CD4-positive, alpha-beta T cell treated with Interleukin-21 for 1 hour (primary cell): Measurements from ENCODE around the gene CCDC86.

Experiments used
- DNase-seq: peaks from one replicate; pipeline ENCODE4 v3.0.0-alpha.2; 2020

CCDC86 gene

GRCh38 chr11:60854140-60854846 lies 12.4 kb downstream of the CCDC86 start:
- no peak for DNase-seq

- DNase-seq = no peak
Observed at GRCh38 chr11:60854847-60855725, 13.2 kb downstream of the CCDC86 start.

- no peak for DNase-seq
Observed at GRCh38 chr11:60855726-60856633, 14.1 kb downstream of the CCDC86 start, which contains the start of gene PTGDR2. PTGDR2 (minus strand) TSS chr11:60855950; CDS start chr11:60853722, 2,228 bp downstream.

GRCh38 chr11:60857378-60858232 lies 15.7 kb downstream of the CCDC86 start:
- no peak for DNase-seq

- DNase-seq = no peak
Observed at GRCh38 chr11:60858236-60858635, 16.3 kb downstream of the CCDC86 start.

- no peak for DNase-seq
Observed at GRCh38 chr11:60858731-60859464, 17.0 kb downstream of the CCDC86 start.

GRCh38 chr11:60859616-60860250 lies 17.8 kb downstream of the CCDC86 start:
- no peak for DNase-seq

- DNase-seq = no peak
Observed at GRCh38 chr11:60860943-60861342, 19.0 kb downstream of the CCDC86 start.

GRCh38 chr11:60862171-60862570 lies 20.3 kb downstream of the CCDC86 start:
- no peak for DNase-seq

- no peak for DNase-seq
Observed at GRCh38 chr11:60863550-60864521, 21.9 kb downstream of the CCDC86 start.

GRCh38 chr11:60864856-60865513 lies 23.1 kb downstream of the CCDC86 start:
- DNase-seq = no peak

- DNase-seq = no peak
Observed at GRCh38 chr11:60866911-60867870, 25.3 kb downstream of the CCDC86 start, which contains the start of gene ZP1. ZP1 (plus strand) TSS chr11:60867542; CDS start chr11:60867562, 20 bp downstream.

GRCh38 chr11:60867871-60868681 lies 26.2 kb downstream of the CCDC86 start:
- no peak for DNase-seq

- DNase-seq = no peak
Observed at GRCh38 chr11:60868682-60869450, 27.0 kb downstream of the CCDC86 start.

- DNase-seq = no peak
Observed at GRCh38 chr11:60869451-60869825, 27.5 kb downstream of the CCDC86 start.

GRCh38 chr11:60870276-60870675 lies 28.4 kb downstream of the CCDC86 start:
- DNase-seq = peak; percentile 25
